Central memory CD8-positive, alpha-beta T cell (primary cell): ENCODE results near the gene TMEM198.

Source experiments
- ATAC-seq: fragments of 150-1000 bp; cut with Tn5 transposase; replicated peaks from 2 replicates; pipeline ENCODE4 v1.10.0; 2022; ENCODE audit warnings: mild to moderate bottlenecking, moderate FRiP score, moderate number of reproducible peaks; ENCODE audit not compliant: poor library complexity, severe bottlenecking; ENCODE audit errors: extremely low read depth
- DNase-seq, 2 donors: peaks; one replicate each; pipeline ENCODE4 v3.0.0; 2021; ENCODE audit warnings: low spot score in 2 of 2
- H3K27ac Mint-ChIP-seq: one replicate; pipeline ENCODE4 v1.8.0; 2022; ENCODE audit warnings: low read depth, mild to moderate bottlenecking, moderate library complexity, mixed read lengths
- H3K27me3 Mint-ChIP-seq: one replicate; pipeline ENCODE4 v1.8.0; 2022; ENCODE audit warnings: mixed read lengths
- H3K36me3 Mint-ChIP-seq: one replicate; pipeline ENCODE4 v1.8.0; 2022; ENCODE audit warnings: mild to moderate bottlenecking, moderate library complexity, mixed read lengths; ENCODE audit not compliant: insufficient read depth
- H3K4me1 Mint-ChIP-seq: one replicate; pipeline ENCODE4 v1.8.0; 2022; ENCODE audit warnings: mixed read lengths
- H3K4me3 Mint-ChIP-seq: one replicate; pipeline ENCODE4 v1.8.0; 2022; ENCODE audit warnings: mild to moderate bottlenecking, moderate library complexity, mixed read lengths
- H3K9me3 Mint-ChIP-seq: one replicate; pipeline ENCODE4 v1.8.0; 2022; ENCODE audit warnings: mixed read lengths

TMEM198 gene

GRCh38 chr2:219543596-219544358 is at the start of gene TMEM198, which contains the start of gene CHPF:
Gene TMEM198, plus strand, starts transcription at chr2:219544028. Its CDS starts 700 bp downstream, at chr2:219544728.
Gene CHPF, minus strand, starts transcription at chr2:219543809. Its CDS starts 271 bp downstream, at chr2:219543538.
- Mint-ChIP-seq H3K4me1 (peaks cover 18% of the 10 kb centered on the region), H3K27ac (peak within 1 kb of the TSS; percentile 79), H3K36me3 (peaks cover 8% of the 10 kb centered on the region), H3K27me3 (peaks cover 10% of the 10 kb centered on the region), H3K4me3 (peak within 1 kb of the TSS; percentile 79), H3K9me3 (no peaks in the 10 kb centered on the region)
- peak; percentile 79 for ATAC-seq
- DNase-seq, result peak; percentile 80 to 82

- no peak overlapping the region for H3K4me3 Mint-ChIP-seq
- peaks cover 81% of the 10 kb centered on the region for H3K27me3 Mint-ChIP-seq
- no peak overlapping the region for H3K27ac Mint-ChIP-seq
- H3K36me3 Mint-ChIP-seq, result peaks cover 12% of the 10 kb centered on the region
- no peaks in the 10 kb centered on the region for H3K9me3 Mint-ChIP-seq
- DNase-seq (no peak), ATAC-seq (no peak)
- H3K4me1 Mint-ChIP-seq, result peaks cover 33% of the 10 kb centered on the region
Measured at GRCh38 chr2:219494952-219495530, 48.8 kb upstream of the TMEM198 start.

- peaks cover 75% of the 10 kb centered on the region for H3K27me3 Mint-ChIP-seq
Measured at GRCh38 chr2:219495531-219496122, 48.2 kb upstream of the TMEM198 start.

GRCh38 chr2:219496247-219496824 is 47.5 kb upstream of the TMEM198 start:
- peak overlapping the region; percentile 97 for H3K4me3 Mint-ChIP-seq
- no peak for DNase-seq
- peaks cover 71% of the 10 kb centered on the region for H3K27me3 Mint-ChIP-seq
- H3K4me1 Mint-ChIP-seq, result peaks cover 39% of the 10 kb centered on the region
- no peaks in the 10 kb centered on the region for H3K9me3 Mint-ChIP-seq
- H3K36me3 Mint-ChIP-seq, result peaks cover 12% of the 10 kb centered on the region
- no peak for ATAC-seq
- no peak overlapping the region for H3K27ac Mint-ChIP-seq

More at GRCh38 chr2:219495531-219496122, 48.2 kb upstream of the TMEM198 start:
- no peaks in the 10 kb centered on the region for H3K9me3 Mint-ChIP-seq
- no peak for ATAC-seq
- H3K27ac Mint-ChIP-seq, result no peak overlapping the region
- H3K36me3 Mint-ChIP-seq, result peaks cover 12% of the 10 kb centered on the region
- no peak for DNase-seq
- no peak overlapping the region for H3K4me3 Mint-ChIP-seq
- H3K4me1 Mint-ChIP-seq, result peaks cover 37% of the 10 kb centered on the region

GRCh38 chr2:219496825-219497494 is 46.9 kb upstream of the TMEM198 start:
- Mint-ChIP-seq H3K27me3 (peaks cover 67% of the 10 kb centered on the region), H3K4me3 (peak overlapping the region; percentile 97), H3K4me1 (peaks cover 45% of the 10 kb centered on the region), H3K9me3 (no peaks in the 10 kb centered on the region), H3K36me3 (peaks cover 13% of the 10 kb centered on the region), H3K27ac (no peak overlapping the region)
- ATAC-seq (no peak), DNase-seq (no peak)

- peak overlapping the region; percentile 89 for H3K27ac Mint-ChIP-seq
- DNase-seq, result no peak
- peaks cover 45% of the 10 kb centered on the region for H3K4me1 Mint-ChIP-seq
- H3K4me3 Mint-ChIP-seq, result peak overlapping the region; percentile 97
- H3K9me3 Mint-ChIP-seq, result no peaks in the 10 kb centered on the region
- peaks cover 59% of the 10 kb centered on the region for H3K27me3 Mint-ChIP-seq
- H3K36me3 Mint-ChIP-seq, result peaks cover 15% of the 10 kb centered on the region
- ATAC-seq, result peak; percentile 5
Measured at GRCh38 chr2:219497495-219498279, 46.1 kb upstream of the TMEM198 start.

GRCh38 chr2:219498280-219499057 is 45.4 kb upstream of the TMEM198 start, which contains the start of gene GMPPA:
Gene GMPPA, plus strand, starts transcription at chr2:219498891. Its CDS starts 1,085 bp downstream, at chr2:219499976.
- Mint-ChIP-seq H3K9me3 (no peaks in the 10 kb centered on the region), H3K27me3 (peaks cover 52% of the 10 kb centered on the region), H3K36me3 (peaks cover 13% of the 10 kb centered on the region), H3K4me3 (peak within 1 kb of the TSS; percentile 97), H3K4me1 (peaks cover 45% of the 10 kb centered on the region), H3K27ac (peak within 1 kb of the TSS; percentile 89)
- DNase-seq, result peak; percentile 78 to 87
- peak; percentile 95 for ATAC-seq

GRCh38 chr2:219499058-219499307 is 44.8 kb upstream of the TMEM198 start:
- Mint-ChIP-seq H3K4me3 (peak overlapping the region; percentile 97), H3K27me3 (peaks cover 46% of the 10 kb centered on the region), H3K27ac (peak overlapping the region; percentile 89), H3K4me1 (peaks cover 45% of the 10 kb centered on the region), H3K9me3 (no peaks in the 10 kb centered on the region), H3K36me3 (peaks cover 15% of the 10 kb centered on the region)
- DNase-seq, result no peak
- no peak for ATAC-seq

GRCh38 chr2:219499555-219499954 is 44.3 kb upstream of the TMEM198 start:
- Mint-ChIP-seq H3K9me3 (no peaks in the 10 kb centered on the region), H3K27me3 (peaks cover 41% of the 10 kb centered on the region), H3K4me3 (peak overlapping the region; percentile 97), H3K4me1 (peaks cover 45% of the 10 kb centered on the region), H3K36me3 (peaks cover 17% of the 10 kb centered on the region), H3K27ac (peak overlapping the region; percentile 89)
- no peak for ATAC-seq
- DNase-seq, result no peak

GRCh38 chr2:219500135-219500534 is 43.7 kb upstream of the TMEM198 start:
- H3K9me3 Mint-ChIP-seq, result no peaks in the 10 kb centered on the region
- peaks cover 45% of the 10 kb centered on the region for H3K4me1 Mint-ChIP-seq
- peak overlapping the region; percentile 97 for H3K4me3 Mint-ChIP-seq
- DNase-seq (no peak), ATAC-seq (no peak)
- H3K36me3 Mint-ChIP-seq, result peaks cover 19% of the 10 kb centered on the region
- no peak overlapping the region for H3K27ac Mint-ChIP-seq
- peaks cover 35% of the 10 kb centered on the region for H3K27me3 Mint-ChIP-seq

- ATAC-seq, result no peak
- H3K36me3 Mint-ChIP-seq, result peaks cover 17% of the 10 kb centered on the region
- H3K4me3 Mint-ChIP-seq, result no peak overlapping the region
- H3K27ac Mint-ChIP-seq, result no peak overlapping the region
- peaks cover 40% of the 10 kb centered on the region for H3K4me1 Mint-ChIP-seq
- H3K27me3 Mint-ChIP-seq, result peaks cover 18% of the 10 kb centered on the region
- DNase-seq, result no peak
- no peaks in the 10 kb centered on the region for H3K9me3 Mint-ChIP-seq
Measured at GRCh38 chr2:219501849-219502248, 42.0 kb upstream of the TMEM198 start.
